Effector memory CD8-positive, alpha-beta T cell (primary cell): ENCODE data around the gene JAK1.

Source experiments
- ATAC-seq: fragments of 150-1000 bp; cut with Tn5 transposase; replicated peaks from 2 replicates; pipeline ENCODE4 v1.10.0; 2021; ENCODE audit warnings: mild to moderate bottlenecking, moderate library complexity
- DNase-seq, 3 experiments: peaks; one replicate each; pipeline ENCODE4 v3.0.0; 2021
- H3K27ac Mint-ChIP-seq, 2 donors: one replicate each; pipeline ENCODE4 v1.8.0; 2022; ENCODE audit warnings: mild to moderate bottlenecking in 2 of 2, mixed read lengths in 2 of 2, moderate library complexity in 2 of 2
- H3K27me3 Mint-ChIP-seq, 2 donors: one replicate each; pipeline ENCODE4 v1.8.0; 2022; ENCODE audit warnings: mixed read lengths in 2 of 2
- H3K36me3 Mint-ChIP-seq: one replicate; pipeline ENCODE4 v1.8.0; 2022; ENCODE audit warnings: mild to moderate bottlenecking, moderate library complexity, mixed read lengths; ENCODE audit not compliant: insufficient read depth
- H3K4me1 Mint-ChIP-seq, 2 donors: one replicate each; pipeline ENCODE4 v1.8.0; 2022; ENCODE audit warnings: low read depth in 2 of 2, mixed read lengths in 2 of 2
- H3K4me3 Mint-ChIP-seq, 2 donors: one replicate each; pipeline ENCODE4 v1.8.0; 2022; ENCODE audit warnings: mild to moderate bottlenecking in 2 of 2, mixed read lengths in 2 of 2, moderate library complexity in 2 of 2
- H3K9me3 Mint-ChIP-seq, 2 donors: one replicate each; pipeline ENCODE4 v1.8.0; 2022; ENCODE audit warnings: mixed read lengths in 2 of 2

The JAK1 gene

DNA sequence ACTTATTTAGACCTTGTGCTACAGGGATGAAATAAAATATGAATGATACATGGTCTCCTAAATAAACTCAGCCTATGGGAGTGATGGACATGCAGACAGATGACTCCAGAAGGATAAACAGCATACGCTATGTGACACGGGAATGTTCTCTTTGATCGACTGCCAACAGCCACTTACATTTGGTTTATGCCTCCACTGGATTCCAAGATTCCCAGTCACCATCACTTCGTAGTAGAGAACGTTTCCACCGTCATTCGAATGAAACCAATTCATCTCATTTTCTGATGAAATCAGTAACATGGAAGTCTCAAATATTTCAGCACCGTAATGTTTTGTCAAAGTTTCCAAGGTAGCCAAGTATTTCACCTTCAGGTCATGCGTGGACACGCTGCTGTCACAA, 99.7 kb downstream of the JAK1 start:
- Mint-ChIP-seq H3K9me3 (no peaks in the 10 kb centered on the region), H3K36me3 (peaks cover 85% of the 10 kb centered on the region), H3K27me3 (no peaks in the 10 kb centered on the region), H3K4me1 (peaks cover 34 to 40% of the 10 kb centered on the region in 2 donors), H3K27ac (peak overlapping the region in 1 of 2 donors; percentile 49), H3K4me3 (no peak overlapping the region)
- DNase-seq: no peak
- ATAC-seq: no peak

GRCh38 chr1:64865105-64865757, 101.1 kb downstream of the JAK1 start:
- Mint-ChIP-seq H3K27ac (peak overlapping the region; percentile 89 to 93), H3K9me3 (no peaks in the 10 kb centered on the region), H3K4me3 (peak overlapping the region; percentile 58), H3K4me1 (peaks cover 37 to 46% of the 10 kb centered on the region in 2 donors), H3K27me3 (no peaks in the 10 kb centered on the region), H3K36me3 (peaks cover 79% of the 10 kb centered on the region)
- no peak for DNase-seq
- ATAC-seq: no peak

- H3K36me3 Mint-ChIP-seq: peaks cover 79% of the 10 kb centered on the region
- peak overlapping the region; percentile 89 to 93 for H3K27ac Mint-ChIP-seq
- no peaks in the 10 kb centered on the region for H3K9me3 Mint-ChIP-seq
- H3K27me3 Mint-ChIP-seq: no peaks in the 10 kb centered on the region
- peaks cover 42 to 52% of the 10 kb centered on the region in 2 donors for H3K4me1 Mint-ChIP-seq
- peak; percentile 58 to 63 (median 60) for DNase-seq
- H3K4me3 Mint-ChIP-seq: peak overlapping the region; percentile 58 to 72
- peak; percentile 91 for ATAC-seq
These were observed 102.1 kb downstream of the JAK1 start for GRCh38 chr1:64864018-64864940.

DNA sequence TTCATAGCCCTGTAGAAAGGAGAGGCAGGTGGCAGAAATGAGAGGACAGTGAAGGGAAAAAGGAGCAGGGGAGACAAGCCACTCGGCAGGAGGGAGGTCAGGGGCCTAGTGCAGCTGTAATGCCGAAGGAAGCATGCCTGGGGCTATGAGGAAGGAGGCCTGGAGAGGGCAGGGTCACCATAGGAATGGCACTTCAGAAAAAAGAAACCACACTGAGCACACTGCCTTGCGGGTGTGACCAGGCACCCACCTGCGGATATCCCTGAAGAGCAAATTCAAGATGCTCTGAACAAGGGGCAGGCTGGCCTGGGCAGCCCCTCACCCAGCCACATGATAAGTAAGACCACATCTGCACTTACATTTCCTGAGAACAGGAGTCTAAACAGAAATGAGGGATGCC, 104.7 kb downstream of the JAK1 start:
- ATAC-seq (no peak), DNase-seq (no peak)
- H3K27me3 Mint-ChIP-seq: no peaks in the 10 kb centered on the region
- H3K9me3 Mint-ChIP-seq: no peaks in the 10 kb centered on the region
- H3K4me3 Mint-ChIP-seq: peak overlapping the region in 1 of 2 donors; percentile 29
- H3K4me1 Mint-ChIP-seq: peaks cover 49 to 54% of the 10 kb centered on the region in 2 donors
- H3K36me3 Mint-ChIP-seq: peaks cover 81% of the 10 kb centered on the region
- peak overlapping the region; percentile 73 to 95 for H3K27ac Mint-ChIP-seq

DNA sequence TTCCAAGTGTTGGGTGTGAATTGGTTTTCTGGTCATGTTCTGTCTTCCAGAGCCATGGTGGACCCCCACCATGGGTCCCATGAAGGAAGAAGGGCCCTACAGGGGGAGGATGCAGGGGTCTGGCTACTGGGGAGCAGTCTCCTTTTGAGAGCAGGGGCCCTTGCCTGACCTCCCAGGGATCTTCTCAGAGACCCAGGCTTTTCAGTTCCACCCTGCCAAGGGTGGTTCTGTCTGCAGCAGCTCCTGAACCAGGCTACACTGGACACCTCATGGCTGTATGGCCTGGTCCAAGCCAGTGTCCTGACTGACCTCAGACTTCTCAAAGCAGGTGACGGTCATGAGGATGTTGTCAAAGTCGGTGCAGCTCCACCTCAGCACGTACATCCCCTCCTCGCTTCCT, 109.0 kb downstream of the JAK1 start:
- Mint-ChIP-seq H3K27me3 (no peaks in the 10 kb centered on the region), H3K36me3 (peaks cover 90% of the 10 kb centered on the region), H3K4me3 (no peak overlapping the region), H3K9me3 (no peaks in the 10 kb centered on the region), H3K4me1 (peaks cover 33 to 41% of the 10 kb centered on the region in 2 donors), H3K27ac (peak overlapping the region in 1 of 2 donors; percentile 77)
- DNase-seq (no peak), ATAC-seq (no peak)

DNA sequence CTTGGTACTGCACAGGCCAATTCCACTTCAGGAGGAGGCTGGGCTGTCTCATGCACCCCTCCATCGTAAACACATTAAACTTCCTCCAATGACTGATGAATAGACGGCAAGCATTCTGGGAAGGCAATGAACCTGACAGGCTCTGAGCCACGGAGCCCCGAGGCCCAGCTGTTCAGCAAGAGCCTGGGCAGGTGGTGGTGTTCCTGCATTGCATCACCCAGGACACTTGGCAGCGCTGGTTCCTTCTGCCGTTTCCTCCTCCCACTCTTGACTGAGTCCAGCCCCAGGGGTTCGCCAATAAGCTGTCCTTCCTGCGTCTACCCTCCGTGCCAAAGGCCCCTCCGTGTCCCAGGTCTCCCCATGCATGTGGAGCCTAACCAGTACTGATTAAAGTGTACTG, 109.8 kb downstream of the JAK1 start:
- Mint-ChIP-seq H3K27me3 (no peaks in the 10 kb centered on the region), H3K4me1 (peaks cover 28 to 37% of the 10 kb centered on the region in 2 donors), H3K9me3 (no peaks in the 10 kb centered on the region), H3K36me3 (peaks cover 87% of the 10 kb centered on the region), H3K27ac (no peak overlapping the region), H3K4me3 (no peak overlapping the region)
- DNase-seq: no peak
- ATAC-seq: no peak

GRCh38 chr1:64855557-64855956, 110.8 kb downstream of the JAK1 start:
- Mint-ChIP-seq H3K9me3 (no peaks in the 10 kb centered on the region), H3K27ac (peak overlapping the region in 1 of 2 donors; percentile 83), H3K27me3 (no peaks in the 10 kb centered on the region), H3K36me3 (peaks cover 83% of the 10 kb centered on the region), H3K4me3 (no peak overlapping the region), H3K4me1 (peaks cover 22 to 28% of the 10 kb centered on the region in 2 donors)
- DNase-seq: no peak
- ATAC-seq: no peak

DNA sequence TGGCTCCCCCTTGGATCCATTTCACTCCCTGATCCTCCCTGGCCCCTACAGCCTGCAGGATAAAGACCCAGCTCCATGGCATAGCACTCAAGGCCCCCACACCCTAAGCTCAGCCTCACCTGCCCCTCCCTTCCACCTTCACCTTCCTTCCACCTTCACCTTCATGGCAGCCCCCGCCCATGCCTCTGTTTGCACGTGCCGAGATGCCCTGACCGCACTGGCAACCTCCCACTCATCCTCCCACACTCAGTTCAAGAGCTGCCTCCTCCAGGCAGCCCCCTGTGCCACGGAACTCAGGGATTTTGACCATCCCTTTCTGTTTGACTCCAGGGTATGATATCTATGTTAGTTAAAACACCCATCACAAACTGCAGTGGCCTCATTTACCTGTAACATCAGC, 111.7 kb downstream of the JAK1 start:
- H3K36me3 Mint-ChIP-seq: peaks cover 86% of the 10 kb centered on the region
- H3K27me3 Mint-ChIP-seq: no peaks in the 10 kb centered on the region
- ATAC-seq (no peak), DNase-seq (no peak)
- peak overlapping the region; percentile 58 to 83 for H3K27ac Mint-ChIP-seq
- no peaks in the 10 kb centered on the region for H3K9me3 Mint-ChIP-seq
- H3K4me3 Mint-ChIP-seq: no peak overlapping the region
- H3K4me1 Mint-ChIP-seq: peaks cover 26 to 28% of the 10 kb centered on the region in 2 donors

DNA sequence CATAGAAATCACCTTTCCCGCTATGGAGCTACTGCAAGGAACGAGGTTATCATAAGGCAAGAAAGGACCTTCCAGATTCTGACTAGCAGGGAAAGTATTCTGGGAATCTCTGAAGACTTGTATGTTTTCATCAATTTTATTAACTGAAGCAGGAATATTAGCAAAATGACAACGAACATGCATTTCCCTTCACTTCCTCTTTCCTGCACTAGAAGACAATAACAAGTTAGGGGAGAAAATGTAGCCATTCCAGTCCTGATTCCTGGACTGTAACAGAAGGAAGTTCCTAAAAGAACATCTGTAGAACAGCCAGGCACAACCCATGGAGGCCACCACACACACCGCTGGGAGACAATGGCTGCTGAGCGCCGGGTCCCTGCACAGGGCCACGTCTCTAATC, 114.7 kb downstream of the JAK1 start:
- DNase-seq (no peak), ATAC-seq (no peak)
- peaks cover 12 to 15% of the 10 kb centered on the region in 2 donors for H3K4me1 Mint-ChIP-seq
- peaks cover 86% of the 10 kb centered on the region for H3K36me3 Mint-ChIP-seq
- no peak overlapping the region for H3K4me3 Mint-ChIP-seq
- peak overlapping the region; percentile 13 to 75 for H3K27ac Mint-ChIP-seq
- no peaks in the 10 kb centered on the region for H3K9me3 Mint-ChIP-seq
- H3K27me3 Mint-ChIP-seq: no peaks in the 10 kb centered on the region

GRCh38 chr1:64850846-64851245, 115.5 kb downstream of the JAK1 start:
- Mint-ChIP-seq H3K4me3 (no peak overlapping the region), H3K27ac (peak overlapping the region in 1 of 2 donors; percentile 69), H3K27me3 (no peaks in the 10 kb centered on the region), H3K9me3 (no peaks in the 10 kb centered on the region), H3K4me1 (peaks cover 12% of the 10 kb centered on the region in 2 donors), H3K36me3 (peaks cover 86% of the 10 kb centered on the region)
- DNase-seq: no peak
- no peak for ATAC-seq

DNA sequence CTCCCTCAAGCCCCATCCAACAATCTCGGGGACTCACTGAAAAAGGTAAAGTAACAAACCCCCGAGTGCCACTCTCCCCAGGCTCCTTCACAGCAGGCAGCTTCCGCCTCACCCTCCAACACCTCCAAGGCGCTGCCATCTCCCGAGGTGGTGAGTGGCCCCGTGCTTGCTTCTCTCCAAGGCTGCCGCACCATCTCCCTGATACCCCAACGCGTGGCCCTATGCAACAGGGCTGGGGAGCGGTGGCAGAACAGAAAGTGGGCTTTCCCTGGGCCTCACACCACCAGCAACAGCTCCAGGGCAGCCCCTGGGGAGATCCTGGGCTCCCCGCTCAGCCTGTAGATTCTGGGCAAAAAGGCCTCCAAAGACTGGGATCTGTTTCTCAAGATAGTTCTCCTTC, 116.4 kb downstream of the JAK1 start:
- Mint-ChIP-seq H3K27me3 (no peaks in the 10 kb centered on the region), H3K9me3 (no peaks in the 10 kb centered on the region), H3K36me3 (peaks cover 79% of the 10 kb centered on the region), H3K4me1 (peaks cover 12% of the 10 kb centered on the region in 2 donors), H3K4me3 (no peak overlapping the region), H3K27ac (peak overlapping the region; percentile 33 to 69)
- ATAC-seq: no peak
- no peak for DNase-seq

GRCh38 chr1:64848803-64849202, 117.5 kb downstream of the JAK1 start:
- Mint-ChIP-seq H3K4me3 (no peak overlapping the region), H3K27ac (no peak overlapping the region), H3K27me3 (no peaks in the 10 kb centered on the region), H3K36me3 (peaks cover 77% of the 10 kb centered on the region), H3K4me1 (peaks cover 6 to 14% of the 10 kb centered on the region in 2 donors), H3K9me3 (no peaks in the 10 kb centered on the region)
- no peak for DNase-seq
- ATAC-seq: no peak

DNA sequence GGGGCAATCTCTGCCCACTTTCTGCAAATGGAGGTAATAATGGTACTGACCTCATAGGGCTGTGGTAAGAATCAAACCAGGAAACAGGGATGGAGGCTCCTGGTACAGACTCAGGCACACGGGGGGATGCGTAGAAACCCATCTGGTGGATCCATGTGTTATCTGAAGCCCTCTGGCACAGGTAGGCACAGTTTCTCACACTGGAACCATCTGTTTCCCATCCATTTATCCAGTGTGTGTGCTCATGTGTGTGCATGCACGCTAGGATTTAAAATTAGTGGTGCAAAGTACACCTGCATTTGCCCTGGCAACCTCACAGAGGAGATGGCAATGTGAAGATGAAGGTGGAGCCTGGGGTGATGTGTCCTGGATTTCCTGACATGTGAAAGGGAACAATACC, 118.2 kb downstream of the JAK1 start:
- Mint-ChIP-seq H3K4me3 (no peak overlapping the region), H3K36me3 (peaks cover 78% of the 10 kb centered on the region), H3K27me3 (no peaks in the 10 kb centered on the region), H3K27ac (peak overlapping the region in 1 of 2 donors; percentile 57), H3K4me1 (peaks cover 9 to 16% of the 10 kb centered on the region in 2 donors), H3K9me3 (no peaks in the 10 kb centered on the region)
- DNase-seq (no peak), ATAC-seq (no peak)

DNA sequence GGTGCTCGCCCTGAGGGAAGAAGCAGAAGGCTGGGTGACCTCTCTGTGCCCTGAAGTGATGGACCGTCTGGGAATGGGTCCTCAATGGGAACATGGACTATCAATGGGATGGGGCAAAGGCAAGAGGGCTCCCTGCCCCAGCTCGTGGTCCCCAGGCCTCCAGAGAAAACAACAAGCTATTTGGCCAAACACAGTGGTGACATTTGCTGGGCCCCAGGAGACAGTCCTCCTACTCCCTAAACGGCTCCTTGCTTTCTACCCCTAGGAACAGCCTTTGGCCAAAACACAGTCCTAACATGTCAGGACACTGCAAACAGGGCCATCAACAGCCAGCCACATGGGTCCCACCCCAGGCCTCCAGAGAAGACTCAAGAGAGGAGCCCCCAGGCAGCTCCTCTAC, 118.7 kb downstream of the JAK1 start:
- no peak for DNase-seq
- H3K9me3 Mint-ChIP-seq: no peaks in the 10 kb centered on the region
- H3K4me3 Mint-ChIP-seq: no peak overlapping the region
- ATAC-seq: no peak
- H3K36me3 Mint-ChIP-seq: peaks cover 78% of the 10 kb centered on the region
- peak overlapping the region in 1 of 2 donors; percentile 76 for H3K27ac Mint-ChIP-seq
- peaks cover 11 to 19% of the 10 kb centered on the region in 2 donors for H3K4me1 Mint-ChIP-seq
- H3K27me3 Mint-ChIP-seq: no peaks in the 10 kb centered on the region
